ENCODE results near the gene CNKSR1.

Gene CNKSR1

DNA sequence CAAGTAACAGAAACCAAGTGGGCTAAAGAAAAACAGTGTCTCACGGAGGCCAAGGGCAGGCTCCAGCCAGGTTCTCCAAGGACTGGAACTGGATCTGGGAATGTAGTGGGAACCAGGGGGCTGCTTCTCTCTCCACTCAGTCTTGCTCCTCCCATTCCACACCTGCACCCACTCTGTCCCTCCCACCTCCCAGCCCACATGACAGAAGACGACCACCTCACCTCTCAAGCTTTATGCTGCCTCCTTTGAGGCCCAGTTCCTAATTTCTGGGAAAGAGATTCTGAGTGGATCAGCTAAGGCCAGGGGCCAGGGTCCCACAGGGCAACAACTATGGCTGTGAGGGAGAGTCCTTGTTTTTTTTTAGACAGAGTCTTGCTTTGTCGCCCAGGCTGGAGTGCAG, 38.0 kb downstream of the CNKSR1 start:
- WGBS = 65% methylated on average over 2 of the region's 3 CpGs
- no peaks in the 10 kb centered on the region for H3K36me3 ChIP-seq (ENCODE audit: control insufficient read depth in 1 of 2, insufficient read depth in 2 of 2, low read depth in 1 of 2, low read length in 2 of 2)
- no peak overlapping the region for H4K8ac ChIP-seq (ENCODE audit: low read length)
- no peak overlapping the region for H2BK12ac ChIP-seq (ENCODE audit: low read length in 2 of 2)
- DNase-seq = no peak
- H2BK120ac ChIP-seq (ENCODE audit: low read depth, low read length) = no peak overlapping the region
- no peak overlapping the region for H3K4me3 ChIP-seq (ENCODE audit: insufficient read depth in 1 of 2, low read depth in 1 of 2, low read length in 2 of 2)
- no peak overlapping the region for H3K23ac ChIP-seq (ENCODE audit: low read length in 2 of 2)
- no peaks in the 10 kb centered on the region for H3K79me1 ChIP-seq (replicated peaks; ENCODE audit: low read length, poor library complexity, severe bottlenecking)
- H2BK5ac ChIP-seq (ENCODE audit: low read depth, low read length, poor library complexity, severe bottlenecking) = no peak overlapping the region
- H3K14ac ChIP-seq (ENCODE audit: low read length in 2 of 2) = no peak overlapping the region
- H3K4me2 ChIP-seq (ENCODE audit: low read length, poor library complexity, severe bottlenecking) = no peak overlapping the region
- H3K9me3 ChIP-seq (ENCODE audit: control insufficient read depth, low read length) = no peaks in the 10 kb centered on the region
- H4K91ac ChIP-seq (ENCODE audit: low read length) = no peak overlapping the region
- peaks cover 21 to 50% of the 10 kb centered on the region in 2 experiments for H3K27me3 ChIP-seq (ENCODE audit: control insufficient read depth in 1 of 2, insufficient read depth in 1 of 2, low read length in 2 of 2)
- H3K4ac ChIP-seq (ENCODE audit: low read depth in 1 of 2, low read length in 2 of 2) = no peak overlapping the region
- no peak overlapping the region for H2BK15ac ChIP-seq (ENCODE audit: low read depth, poor library complexity, severe bottlenecking)
- H2AK5ac ChIP-seq (ENCODE audit: low read length, severe bottlenecking) = no peak overlapping the region
- no peak overlapping the region for H3K9ac ChIP-seq (ENCODE audit: low read length)
- no peak overlapping the region for H3K18ac ChIP-seq (ENCODE audit: low read depth in 1 of 2, low read length in 2 of 2)
- no peak overlapping the region for H3K27ac ChIP-seq (ENCODE audit: low read length, poor library complexity, severe bottlenecking)
- peaks cover 4% of the 10 kb centered on the region for H3K4me1 ChIP-seq (ENCODE audit: control insufficient read depth, insufficient read depth, low read depth, low read length)
- no peak overlapping the region for H2AFZ ChIP-seq (ENCODE audit: low read depth, low read length)

DNA sequence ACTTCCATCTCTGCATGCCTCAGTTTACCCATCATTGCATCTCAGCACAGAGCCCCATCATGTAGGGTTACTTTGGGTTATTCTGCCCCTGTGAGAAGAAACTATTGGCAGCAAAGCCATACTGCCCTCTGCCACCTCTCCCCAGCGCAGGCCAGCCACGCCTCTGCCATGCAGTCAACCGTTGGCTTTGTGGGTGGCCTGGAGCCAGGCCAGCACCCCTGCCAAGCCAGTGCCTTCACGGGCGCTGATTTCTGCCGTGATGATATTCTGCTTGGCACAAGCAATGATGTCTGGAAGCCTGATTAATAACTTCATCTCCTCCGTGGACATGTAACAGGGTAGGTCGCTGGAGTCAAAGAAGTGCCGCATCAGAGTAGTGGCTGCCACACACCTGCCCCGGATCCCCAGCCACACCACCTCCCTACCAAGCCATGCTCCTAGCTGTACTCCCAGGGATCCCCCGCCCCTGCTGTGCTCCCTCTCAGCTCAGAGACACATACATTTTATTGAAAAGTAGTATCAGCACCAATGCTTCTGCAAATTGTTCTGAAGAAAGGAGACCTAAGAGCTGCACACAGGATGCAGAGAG, 41.7 kb downstream of the CNKSR1 start:
- no peaks in the 10 kb centered on the region for H3K36me3 ChIP-seq (ENCODE audit: control insufficient read depth in 1 of 2, insufficient read depth in 2 of 2, low read depth in 1 of 2, low read length in 2 of 2)
- no peaks in the 10 kb centered on the region for H3K79me1 ChIP-seq (replicated peaks; ENCODE audit: low read length, poor library complexity, severe bottlenecking)
- H3K27me3 ChIP-seq (ENCODE audit: control insufficient read depth in 1 of 2, insufficient read depth in 1 of 2, low read length in 2 of 2) = peaks cover 8 to 62% of the 10 kb centered on the region in 2 experiments
- WGBS = 96% methylated on average over 11 of the region's 11 CpGs
- no peak overlapping the region for H3K4ac ChIP-seq (ENCODE audit: low read depth in 1 of 2, low read length in 2 of 2)
- H3K9ac ChIP-seq (ENCODE audit: low read length) = no peak overlapping the region
- no peak overlapping the region for H2BK5ac ChIP-seq (ENCODE audit: low read depth, low read length, poor library complexity, severe bottlenecking)
- no peak overlapping the region for H3K4me2 ChIP-seq (ENCODE audit: low read length, poor library complexity, severe bottlenecking)
- no peak overlapping the region for H2BK12ac ChIP-seq (ENCODE audit: low read length in 2 of 2)
- no peak overlapping the region for H3K4me3 ChIP-seq (ENCODE audit: insufficient read depth in 1 of 2, low read depth in 1 of 2, low read length in 2 of 2)
- H3K14ac ChIP-seq (ENCODE audit: low read length in 2 of 2) = no peak overlapping the region
- no peak overlapping the region for H2AK5ac ChIP-seq (ENCODE audit: low read length, severe bottlenecking)
- peaks cover 8% of the 10 kb centered on the region for H3K4me1 ChIP-seq (ENCODE audit: control insufficient read depth, insufficient read depth, low read depth, low read length)
- H3K18ac ChIP-seq (ENCODE audit: low read depth in 1 of 2, low read length in 2 of 2) = no peak overlapping the region
- H2BK15ac ChIP-seq (ENCODE audit: low read depth, poor library complexity, severe bottlenecking) = no peak overlapping the region
- no peak overlapping the region for H2AFZ ChIP-seq (ENCODE audit: low read depth, low read length)
- no peak overlapping the region for H3K23ac ChIP-seq (ENCODE audit: low read length in 2 of 2)
- H2BK120ac ChIP-seq (ENCODE audit: low read depth, low read length) = no peak overlapping the region
- H3K9me3 ChIP-seq (ENCODE audit: control insufficient read depth, low read length) = no peaks in the 10 kb centered on the region
- no peak for DNase-seq
- no peak overlapping the region for H4K91ac ChIP-seq (ENCODE audit: low read length)
- H4K8ac ChIP-seq (ENCODE audit: low read length) = no peak overlapping the region
- H3K27ac ChIP-seq (ENCODE audit: low read length, poor library complexity, severe bottlenecking) = no peak overlapping the region

DNA sequence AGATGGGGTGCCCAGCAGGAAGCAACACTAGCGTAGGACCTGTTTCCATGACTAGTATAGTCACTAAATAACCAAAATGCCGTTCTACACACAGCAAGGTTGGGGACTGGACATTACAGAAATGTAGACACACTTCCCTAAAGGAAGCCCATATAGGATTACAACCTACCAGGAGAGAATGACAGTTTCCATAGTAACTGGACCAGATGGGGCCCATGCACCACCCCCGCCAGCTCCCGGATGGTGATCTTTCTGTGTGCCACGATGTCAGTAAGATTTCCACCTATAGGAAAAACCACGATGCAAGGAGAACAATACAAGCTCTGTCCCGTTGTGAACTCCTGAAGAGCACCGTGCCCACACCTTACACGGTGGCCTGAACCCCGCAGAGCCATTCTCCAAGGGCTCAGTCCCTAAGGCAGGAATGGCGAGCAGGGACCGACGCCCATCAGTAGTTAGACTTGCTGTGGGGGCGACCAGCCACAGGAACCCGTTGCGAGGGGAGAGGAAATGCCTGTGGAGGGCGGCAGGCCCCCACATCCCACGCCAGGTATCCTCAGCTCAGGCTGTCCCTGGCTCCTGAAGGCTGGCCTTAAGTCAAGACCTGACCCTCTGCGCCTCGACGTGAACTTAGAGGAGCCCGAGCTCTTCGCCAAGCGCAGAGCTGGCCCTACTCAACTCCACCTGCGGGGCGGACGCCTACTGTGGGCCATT, 43.1 kb downstream of the CNKSR1 start:
- H2BK120ac ChIP-seq (ENCODE audit: low read depth, low read length) = no peak overlapping the region
- H4K91ac ChIP-seq (ENCODE audit: low read length) = no peak overlapping the region
- DNase-seq = no peak
- no peak overlapping the region for H3K4me2 ChIP-seq (ENCODE audit: low read length, poor library complexity, severe bottlenecking)
- H3K79me1 ChIP-seq (replicated peaks; ENCODE audit: low read length, poor library complexity, severe bottlenecking) = no peaks in the 10 kb centered on the region
- no peak overlapping the region for H4K8ac ChIP-seq (ENCODE audit: low read length)
- H2BK12ac ChIP-seq (ENCODE audit: low read length in 2 of 2) = no peak overlapping the region
- H3K4ac ChIP-seq (ENCODE audit: low read depth in 1 of 2, low read length in 2 of 2) = no peak overlapping the region
- peaks cover 17 to 71% of the 10 kb centered on the region in 2 experiments for H3K27me3 ChIP-seq (ENCODE audit: control insufficient read depth in 1 of 2, insufficient read depth in 1 of 2, low read length in 2 of 2)
- no peak overlapping the region for H3K4me3 ChIP-seq (ENCODE audit: insufficient read depth in 1 of 2, low read depth in 1 of 2, low read length in 2 of 2)
- H3K27ac ChIP-seq (ENCODE audit: low read length, poor library complexity, severe bottlenecking) = no peak overlapping the region
- H2AFZ ChIP-seq (ENCODE audit: low read depth, low read length) = no peak overlapping the region
- H3K9ac ChIP-seq (ENCODE audit: low read length) = no peak overlapping the region
- no peaks in the 10 kb centered on the region for H3K36me3 ChIP-seq (ENCODE audit: control insufficient read depth in 1 of 2, insufficient read depth in 2 of 2, low read depth in 1 of 2, low read length in 2 of 2)
- no peak overlapping the region for H2BK5ac ChIP-seq (ENCODE audit: low read depth, low read length, poor library complexity, severe bottlenecking)
- no peak overlapping the region for H2AK5ac ChIP-seq (ENCODE audit: low read length, severe bottlenecking)
- 87% methylated on average over 27 of the region's 27 CpGs for WGBS
- no peak overlapping the region for H3K23ac ChIP-seq (ENCODE audit: low read length in 2 of 2)
- no peak overlapping the region for H2BK15ac ChIP-seq (ENCODE audit: low read depth, poor library complexity, severe bottlenecking)
- H3K4me1 ChIP-seq (ENCODE audit: control insufficient read depth, insufficient read depth, low read depth, low read length) = peaks cover 13% of the 10 kb centered on the region
- H3K9me3 ChIP-seq (ENCODE audit: control insufficient read depth, low read length) = no peaks in the 10 kb centered on the region
- no peak overlapping the region for H3K18ac ChIP-seq (ENCODE audit: low read depth in 1 of 2, low read length in 2 of 2)
- H3K14ac ChIP-seq (ENCODE audit: low read length in 2 of 2) = peak overlapping the region in 1 of 2 experiments; percentile 70

GRCh38 chr1:26221094-26221493, 43.8 kb downstream of the CNKSR1 start:
- Histone ChIP-seq H2AK5ac (ENCODE audit: low read length, severe bottlenecking) (no peak overlapping the region), H3K4me3 (ENCODE audit: insufficient read depth in 1 of 2, low read depth in 1 of 2, low read length in 2 of 2) (no peak overlapping the region), H2BK12ac (ENCODE audit: low read length in 2 of 2) (no peak overlapping the region), H3K9ac (ENCODE audit: low read length) (no peak overlapping the region), H2BK15ac (ENCODE audit: low read depth, poor library complexity, severe bottlenecking) (no peak overlapping the region), H4K91ac (ENCODE audit: low read length) (no peak overlapping the region), H3K36me3 (ENCODE audit: control insufficient read depth in 1 of 2, insufficient read depth in 2 of 2, low read depth in 1 of 2, low read length in 2 of 2) (no peaks in the 10 kb centered on the region), H2BK5ac (ENCODE audit: low read depth, low read length, poor library complexity, severe bottlenecking) (no peak overlapping the region), H3K4me1 (ENCODE audit: control insufficient read depth, insufficient read depth, low read depth, low read length) (peaks cover 17% of the 10 kb centered on the region), H3K79me1 (replicated peaks; ENCODE audit: low read length, poor library complexity, severe bottlenecking) (no peaks in the 10 kb centered on the region), H3K27me3 (ENCODE audit: control insufficient read depth in 1 of 2, insufficient read depth in 1 of 2, low read length in 2 of 2) (peaks cover 17 to 70% of the 10 kb centered on the region in 2 experiments), H3K27ac (ENCODE audit: low read length, poor library complexity, severe bottlenecking) (no peak overlapping the region), H3K18ac (ENCODE audit: low read depth in 1 of 2, low read length in 2 of 2) (no peak overlapping the region), H3K4me2 (ENCODE audit: low read length, poor library complexity, severe bottlenecking) (no peak overlapping the region), H4K8ac (ENCODE audit: low read length) (no peak overlapping the region), H2AFZ (ENCODE audit: low read depth, low read length) (no peak overlapping the region), H3K4ac (ENCODE audit: low read depth in 1 of 2, low read length in 2 of 2) (no peak overlapping the region), H3K9me3 (ENCODE audit: control insufficient read depth, low read length) (no peaks in the 10 kb centered on the region), H2BK120ac (ENCODE audit: low read depth, low read length) (no peak overlapping the region), H3K14ac (ENCODE audit: low read length in 2 of 2) (no peak overlapping the region), H3K23ac (ENCODE audit: low read length in 2 of 2) (no peak overlapping the region)
- 79% methylated on average over 2 of the region's 2 CpGs for WGBS
- DNase-seq = no peak
